COR-L47 (cell line): ENCODE data around the gene LTF.

Experiments
- DNase-seq: peaks from one replicate; lab custom pipeline; 2025; lab: John Stamatoyannopoulos, UW

LTF gene

GRCh38 chr3:46468753-46469600 lies 4.3 kb upstream of the LTF start:
- DNase-seq = no peak

- DNase-seq = no peak
Measured at GRCh38 chr3:46467562-46467961, 2.9 kb upstream of the LTF start.

- no peak for DNase-seq
Measured at GRCh38 chr3:46466871-46467403, 2.2 kb upstream of the LTF start.

- no peak for DNase-seq
Measured at GRCh38 chr3:46466273-46466672, 1.6 kb upstream of the LTF start.

- no peak for DNase-seq
Measured at GRCh38 chr3:46465196-46465520, 453 bp upstream of the LTF start.

- no peak for DNase-seq
Measured at GRCh38 chr3:46463868-46464241, 850 bp downstream of the LTF start.

GRCh38 chr3:46463120-46463867 lies 1.4 kb downstream of the LTF start:
- no peak for DNase-seq

- no peak for DNase-seq
Measured at GRCh38 chr3:46462511-46462910, 2.2 kb downstream of the LTF start.

- no peak for DNase-seq
Measured at GRCh38 chr3:46462111-46462510, 2.6 kb downstream of the LTF start.

GRCh38 chr3:46460051-46460450 lies 4.7 kb downstream of the LTF start:
- DNase-seq = no peak

- DNase-seq = no peak
Measured at GRCh38 chr3:46456118-46456517, 8.6 kb downstream of the LTF start.

- no peak for DNase-seq
Measured at GRCh38 chr3:46455231-46456115, 9.2 kb downstream of the LTF start.

GRCh38 chr3:46454606-46455005 lies 10.1 kb downstream of the LTF start:
- DNase-seq = no peak

GRCh38 chr3:46454209-46454595 lies 10.5 kb downstream of the LTF start:
- no peak for DNase-seq

- no peak for DNase-seq
Measured at GRCh38 chr3:46453526-46454208, 11.0 kb downstream of the LTF start.

- DNase-seq = no peak
Measured at GRCh38 chr3:46449755-46450552, 14.8 kb downstream of the LTF start.

- no peak for DNase-seq
Measured at GRCh38 chr3:46448721-46449120, 16.0 kb downstream of the LTF start.

- no peak for DNase-seq
Measured at GRCh38 chr3:46447228-46447985, 17.3 kb downstream of the LTF start.

- no peak for DNase-seq
Measured at GRCh38 chr3:46442576-46443530, 21.9 kb downstream of the LTF start.
